Measurements from ENCODE around the gene KIF6.

- TF ChIP-seq CTCF (IDR thresholded peaks at IDR 0.05) (no peak), POLR2A (IDR thresholded peaks at IDR 0.05) (no peak)
These were observed 424.5 kb downstream of the KIF6 start for GRCh38 chr6:39300739-39301138.
